HG02759 (cell line): ENCODE data around the gene SASH1.

Source experiments
- ATAC-seq: cut with Tn5 transposase; IDR thresholded peaks from one replicate; pipeline ENCODE4 v1.9.1; 2021; ENCODE audit warnings: mild to moderate bottlenecking, moderate library complexity; ENCODE audit not compliant: unreplicated experiment

Gene SASH1

GRCh38 chr6:148516617-148517016 is 174.0 kb downstream of the SASH1 start:
- no peak for ATAC-seq

- no peak for ATAC-seq
These were observed 174.8 kb downstream of the SASH1 start for GRCh38 chr6:148517470-148517869.

GRCh38 chr6:148518511-148519156 is 176.0 kb downstream of the SASH1 start:
- ATAC-seq, result no peak

GRCh38 chr6:148520109-148520841 is 177.6 kb downstream of the SASH1 start:
- ATAC-seq, result peak; percentile 97

- no peak for ATAC-seq
These were observed 178.5 kb downstream of the SASH1 start for GRCh38 chr6:148521158-148521557.

GRCh38 chr6:148521586-148521985 is 178.9 kb downstream of the SASH1 start:
- no peak for ATAC-seq

GRCh38 chr6:148523048-148523447 is 180.4 kb downstream of the SASH1 start:
- no peak for ATAC-seq

GRCh38 chr6:148523551-148523950 is 180.9 kb downstream of the SASH1 start:
- no peak for ATAC-seq

GRCh38 chr6:148524471-148524882 is 181.8 kb downstream of the SASH1 start:
- ATAC-seq, result no peak

- no peak for ATAC-seq
These were observed 182.3 kb downstream of the SASH1 start for GRCh38 chr6:148524976-148525375.

- no peak for ATAC-seq
These were observed 182.8 kb downstream of the SASH1 start for GRCh38 chr6:148525453-148525852.

GRCh38 chr6:148526145-148526544 is 183.5 kb downstream of the SASH1 start:
- no peak for ATAC-seq

GRCh38 chr6:148528292-148528691 is 185.7 kb downstream of the SASH1 start:
- no peak for ATAC-seq

- no peak for ATAC-seq
These were observed 186.4 kb downstream of the SASH1 start for GRCh38 chr6:148529010-148529409.

GRCh38 chr6:148530394-148530953 is 187.8 kb downstream of the SASH1 start:
- ATAC-seq, result peak; percentile 89

- no peak for ATAC-seq
These were observed 188.3 kb downstream of the SASH1 start for GRCh38 chr6:148530976-148531375.

- no peak for ATAC-seq
These were observed 190.1 kb downstream of the SASH1 start for GRCh38 chr6:148532698-148533097.

GRCh38 chr6:148533309-148534107 is 190.9 kb downstream of the SASH1 start:
- no peak for ATAC-seq

- no peak for ATAC-seq
These were observed 192.2 kb downstream of the SASH1 start for GRCh38 chr6:148534871-148535270.

GRCh38 chr6:148535381-148535780 is 192.7 kb downstream of the SASH1 start:
- ATAC-seq, result no peak

- ATAC-seq, result no peak
These were observed 193.3 kb downstream of the SASH1 start for GRCh38 chr6:148535976-148536375.
